ENCODE measurements around the gene STEAP3. TPM values are rescaled to one million over a fixed set of nuclear protein-coding genes. Genes with fewer than 3 reads are reported as not detected.

STEAP3 gene
- total RNA-seq, 6 experiments from 2014 or later, result 118 to 165 (median 131) TPM

DNA sequence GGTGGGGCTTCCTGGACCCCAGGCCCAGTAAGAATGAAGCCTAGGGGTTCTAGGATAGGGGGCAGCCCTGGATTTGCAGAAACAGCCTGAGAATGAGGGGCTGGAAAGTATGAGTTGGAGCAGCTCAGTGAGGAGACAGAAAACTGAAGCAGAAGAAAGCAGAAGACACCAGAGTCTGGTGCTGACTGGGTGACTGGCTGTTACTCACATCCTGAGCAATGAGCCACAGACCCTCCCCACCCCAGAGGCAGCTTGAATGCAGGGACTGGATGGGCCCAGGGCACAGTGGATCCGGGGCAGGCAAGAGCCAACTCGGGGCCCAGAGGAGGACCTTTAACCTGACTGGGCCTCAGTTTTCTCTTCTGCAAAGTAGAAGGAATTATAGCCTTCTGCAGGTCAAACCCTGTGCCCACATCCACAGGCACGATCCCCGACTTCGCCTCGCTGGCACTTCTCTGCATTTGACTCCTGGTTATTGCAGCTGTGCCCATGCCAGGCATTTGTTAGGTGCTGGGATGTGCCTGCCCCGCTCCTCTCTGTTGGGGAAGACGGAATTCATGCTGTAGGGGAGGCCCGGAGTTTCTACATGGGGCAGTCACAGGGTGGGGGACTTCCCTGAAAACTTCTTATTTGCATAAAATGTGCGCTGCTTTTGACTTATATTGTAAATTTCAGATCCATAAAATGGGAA is 8.5 kb downstream of the STEAP3 start:
- Histone ChIP-seq H3K4me1 (peaks cover 0 to 56% (median 7%) of the 10 kb centered on the region in 4 donors), H3K4me3 (no peak overlapping the region), H3K27me3 (no peaks in the 10 kb centered on the region), H3K27ac (no peak overlapping the region), H3K9me3 (no peaks in the 10 kb centered on the region), H3K36me3 (peaks cover 0 to 5% (median 0%) of the 10 kb centered on the region in 4 donors)
- intact Hi-C loops (cut with DNase I), result no loop called here
- TF ChIP-seq, protein P1, sequence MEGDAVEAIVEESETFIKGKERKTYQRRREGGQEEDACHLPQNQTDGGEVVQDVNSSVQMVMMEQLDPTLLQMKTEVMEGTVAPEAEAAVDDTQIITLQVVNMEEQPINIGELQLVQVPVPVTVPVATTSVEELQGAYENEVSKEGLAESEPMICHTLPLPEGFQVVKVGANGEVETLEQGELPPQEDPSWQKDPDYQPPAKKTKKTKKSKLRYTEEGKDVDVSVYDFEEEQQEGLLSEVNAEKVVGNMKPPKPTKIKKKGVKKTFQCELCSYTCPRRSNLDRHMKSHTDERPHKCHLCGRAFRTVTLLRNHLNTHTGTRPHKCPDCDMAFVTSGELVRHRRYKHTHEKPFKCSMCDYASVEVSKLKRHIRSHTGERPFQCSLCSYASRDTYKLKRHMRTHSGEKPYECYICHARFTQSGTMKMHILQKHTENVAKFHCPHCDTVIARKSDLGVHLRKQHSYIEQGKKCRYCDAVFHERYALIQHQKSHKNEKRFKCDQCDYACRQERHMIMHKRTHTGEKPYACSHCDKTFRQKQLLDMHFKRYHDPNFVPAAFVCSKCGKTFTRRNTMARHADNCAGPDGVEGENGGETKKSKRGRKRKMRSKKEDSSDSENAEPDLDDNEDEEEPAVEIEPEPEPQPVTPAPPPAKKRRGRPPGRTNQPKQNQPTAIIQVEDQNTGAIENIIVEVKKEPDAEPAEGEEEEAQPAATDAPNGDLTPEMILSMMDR (IDR thresholded peaks at IDR 0.05), result no peak
- TF ChIP-seq POLR2A (IDR thresholded peaks at IDR 0.05), result no peak
- 100% methylated on average over 3 of the region's 10 CpGs for WGBS (ENCODE audit: insufficient coverage, low coverage, low lambda C conversion rate, missing lambda C conversion rate)
- DNase-seq, result no peak
- ATAC-seq, result no peak

DNA sequence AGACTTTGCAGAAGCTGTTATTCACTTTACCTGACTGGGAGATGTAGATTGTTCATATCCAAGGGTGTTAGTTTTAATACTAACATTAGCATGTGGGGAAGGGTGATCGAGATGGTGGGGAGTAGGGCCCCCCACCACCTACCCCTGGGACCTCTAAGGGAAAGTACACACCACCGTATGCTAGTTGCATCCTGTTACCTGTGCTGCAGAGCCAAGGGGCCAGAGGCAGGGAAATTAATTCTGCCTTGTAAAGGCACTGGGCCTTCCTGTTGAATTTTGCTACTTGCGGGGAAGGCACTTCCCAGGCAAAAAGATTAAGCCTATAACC is 9.0 kb downstream of the STEAP3 start:
- H3K4me3 ChIP-seq, result no peak overlapping the region
- H3K4me1 ChIP-seq, result peaks cover 0 to 56% (median 7%) of the 10 kb centered on the region in 4 donors
- 90% methylated on average over 2 of the region's 3 CpGs for WGBS (ENCODE audit: insufficient coverage, low coverage, low lambda C conversion rate, missing lambda C conversion rate)
- H3K27ac ChIP-seq, result peak overlapping the region in 1 of 3 donors; percentile 29
- ATAC-seq, result no peak
- no peaks in the 10 kb centered on the region for H3K9me3 ChIP-seq
- no peaks in the 10 kb centered on the region for H3K36me3 ChIP-seq
- TF ChIP-seq POLR2A (IDR thresholded peaks at IDR 0.05), result no peak
- TF ChIP-seq, protein P1 (IDR thresholded peaks at IDR 0.05), result no peak
- intact Hi-C loops (cut with DNase I), result no loop called here
- no peak for DNase-seq
- H3K27me3 ChIP-seq, result no peaks in the 10 kb centered on the region

DNA sequence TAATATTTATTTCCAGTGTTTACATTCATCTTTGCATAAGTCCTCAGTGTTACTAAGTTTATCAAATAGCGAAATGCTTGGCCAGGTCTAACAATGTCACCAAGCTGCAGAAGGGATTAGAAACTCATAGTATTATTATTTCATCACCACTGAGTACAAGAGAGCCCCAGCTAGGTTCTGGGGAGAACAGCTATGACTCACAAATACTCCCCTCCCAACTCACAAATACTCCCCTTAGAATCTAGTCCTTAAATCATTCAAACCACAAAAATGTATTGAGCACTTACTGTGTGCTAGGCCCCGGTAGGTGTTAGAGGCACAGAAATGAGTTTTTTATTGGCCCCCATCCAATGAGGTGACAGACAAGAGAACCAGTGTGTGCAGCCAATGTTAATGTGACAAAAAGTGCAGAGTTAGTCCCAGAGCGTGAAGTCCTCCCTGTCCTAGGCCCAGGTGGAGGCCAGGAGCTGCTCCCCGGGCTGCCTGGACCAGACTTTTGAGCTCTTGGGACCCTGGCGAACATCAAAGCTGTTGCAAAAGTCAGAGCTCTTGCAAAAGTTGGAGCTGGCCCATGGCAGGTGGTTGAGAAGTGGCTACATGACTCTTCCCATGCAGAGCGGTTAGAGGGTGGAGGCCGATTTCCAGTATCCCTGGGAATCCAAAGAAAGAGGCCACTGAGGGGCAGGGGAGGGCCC is 9.8 kb downstream of the STEAP3 start:
- H3K4me3 ChIP-seq, result no peak overlapping the region
- H3K27me3 ChIP-seq, result no peaks in the 10 kb centered on the region
- peaks cover 0 to 51% (median 7%) of the 10 kb centered on the region in 4 donors for H3K4me1 ChIP-seq
- ATAC-seq, result peak; percentile 51 to 78 (median 60)
- peak in 2 of 3 donors; percentile 76 to 85 for DNase-seq
- H3K27ac ChIP-seq, result peak overlapping the region in 1 of 3 donors; percentile 29
- 54% methylated on average over 4 of the region's 7 CpGs for WGBS (ENCODE audit: insufficient coverage, low coverage, low lambda C conversion rate, missing lambda C conversion rate)
- H3K9me3 ChIP-seq, result no peaks in the 10 kb centered on the region
- intact Hi-C loops (cut with DNase I), result no loop called here
- no peak for TF ChIP-seq POLR2A (IDR thresholded peaks at IDR 0.05)
- TF ChIP-seq, protein P1 (IDR thresholded peaks at IDR 0.05), result no peak
- H3K36me3 ChIP-seq, result no peaks in the 10 kb centered on the region

DNA sequence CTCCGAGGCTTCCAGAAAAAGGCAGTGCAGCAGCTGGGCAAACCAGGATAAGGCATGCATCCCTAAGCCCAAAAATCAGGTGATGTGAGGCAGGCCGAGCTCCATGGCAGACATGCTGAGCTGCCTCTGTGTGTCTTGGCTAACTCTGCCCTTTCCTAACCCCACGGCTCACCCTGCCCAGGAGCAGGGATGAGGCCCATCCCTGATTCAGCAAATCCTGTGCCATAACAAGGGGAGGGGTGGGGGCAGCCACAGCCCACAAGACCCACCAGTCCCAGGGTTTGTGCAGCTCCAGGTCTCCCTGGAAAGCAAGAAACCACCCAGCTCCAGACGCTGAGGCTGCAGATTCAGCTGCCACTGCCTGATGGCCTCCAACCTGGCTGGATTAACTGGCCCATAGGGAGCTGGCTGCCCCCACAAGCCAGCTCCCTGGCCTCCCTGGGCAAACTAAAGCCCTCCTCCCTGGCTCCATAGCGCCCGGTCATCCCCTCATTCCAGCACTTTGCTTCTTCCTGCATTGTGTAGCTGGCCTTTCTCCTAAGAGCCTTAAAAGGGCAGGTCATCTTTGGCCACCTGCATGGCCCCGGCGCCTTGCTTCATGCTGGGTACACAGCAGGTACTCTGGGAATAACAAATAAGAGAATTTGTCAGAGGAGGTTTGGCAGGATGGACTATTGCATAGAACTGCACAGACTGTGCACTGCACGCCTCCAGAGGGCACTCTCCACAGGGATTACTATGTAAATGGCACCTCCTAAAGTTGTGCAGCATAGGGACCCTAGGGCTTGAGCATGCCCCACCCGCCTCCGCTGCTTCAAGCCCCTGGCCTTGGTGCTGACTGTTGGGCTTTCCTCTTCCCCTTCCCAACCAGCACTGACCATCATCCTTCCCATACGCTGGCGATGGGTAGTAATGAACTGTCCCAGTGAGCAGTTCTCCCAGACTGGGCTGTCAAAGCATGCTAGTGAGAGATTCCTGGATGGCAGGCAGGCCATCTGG is 10.7 kb downstream of the STEAP3 start:
- H3K27me3 ChIP-seq, result no peaks in the 10 kb centered on the region
- intact Hi-C loops (cut with DNase I), result no loop called here
- no peak for TF ChIP-seq POLR2A (IDR thresholded peaks at IDR 0.05)
- TF ChIP-seq, protein P1 (IDR thresholded peaks at IDR 0.05), result peak in 2 of 4 donors; percentile 10 to 34
- DNase-seq (no peak), ATAC-seq (peak; percentile 23 to 51 (median 34))
- H3K36me3 ChIP-seq, result peaks cover 0 to 4% (median 0%) of the 10 kb centered on the region in 4 donors
- H3K9me3 ChIP-seq, result no peaks in the 10 kb centered on the region
- peak overlapping the region in 1 of 3 donors; percentile 24 for H3K27ac ChIP-seq
- no peak overlapping the region for H3K4me3 ChIP-seq
- H3K4me1 ChIP-seq, result peaks cover 0 to 51% (median 7%) of the 10 kb centered on the region in 4 donors
- 91% methylated on average over 4 of the region's 13 CpGs for WGBS (ENCODE audit: insufficient coverage, low coverage, low lambda C conversion rate, missing lambda C conversion rate)

Data from right lobe of liver (tissue), 6 donors.